ENCODE measurements around the gene TEAD1.
A peak's percentile ranks its signal among the peaks of the same experiment; 100 is the strongest.

GRCh38 chr11:12677131-12677530 lies 2.9 kb downstream of the TEAD1 start:
- TF ChIP-seq POLR2A (IDR thresholded peaks at IDR 0.05) (peak in 1 of 2 donors; percentile 13), CTCF (IDR thresholded peaks at IDR 0.05) (no peak)
